HEK293 (cell line): ENCODE data around the gene SFRP5.
A peak's percentile ranks its signal among the peaks of the same experiment; 100 is the strongest.

Experiments used
- CTCF ChIA-PET: fragments of 350-600 bp; formaldehyde crosslinking; extraction: SDS; loops from one replicate; lab custom pipeline; 2021; ENCODE audit warnings: antibody characterized with exemption; lab: Yijun Ruan, JAX
- POLR2A ChIA-PET: fragments of 300-600 bp; formaldehyde crosslinking; extraction: SDS; loops from one replicate; lab custom pipeline; 2020; ENCODE audit warnings: antibody characterized with exemption, inconsistent platforms; lab: Yijun Ruan, JAX
- H3K27ac ChIP-seq: fragments of 200-500 bp; sonication (Bioruptor generic); 2 replicates; pipeline ENCODE4 v1.5.1; 2014; ENCODE audit warnings: low read depth, low read length, control low read depth, inconsistent platforms; ENCODE audit errors: extremely low read depth
- H3K36me3 ChIP-seq, 2 experiments: fragments of 200-500 bp in 1 of 2; sonication (Bioruptor generic) in 1 of 2; 1 replicate in 1 of 2; 2 replicates in 1 of 2; pipeline ENCODE4 v1.5.1; 2014 to 2017; ENCODE audit warnings: inconsistent platforms in 2 of 2, low read length in 2 of 2; ENCODE audit not compliant: control insufficient read depth in 2 of 2, insufficient read depth in 1 of 2
- H3K4me1 ChIP-seq: fragments of 200-500 bp; sonication (Bioruptor generic); 2 replicates; pipeline ENCODE4 v1.5.1; 2014; ENCODE audit warnings: mild to moderate bottlenecking, low read length, inconsistent platforms; ENCODE audit not compliant: control insufficient read depth, insufficient read depth
- H3K4me3 ChIP-seq: 2 replicates; pipeline ENCODE4 v1.5.1; 2011; ENCODE audit warnings: low read depth, mild to moderate bottlenecking, control low read depth, low read length, moderate library complexity
- H3K9me3 ChIP-seq: fragments of 200-500 bp; sonication (Bioruptor generic); 2 replicates; pipeline ENCODE4 v1.5.1; 2014; ENCODE audit warnings: low read depth, low read length, inconsistent platforms; ENCODE audit not compliant: control insufficient read depth, insufficient read depth
- MEIS1 ChIP-seq: sonication (generic); formaldehyde crosslinking; IDR thresholded peaks from 2 replicates; pipeline ENCODE4 v1.8.1; 2022; ENCODE audit warnings: missing genetic modification reagents, mild to moderate bottlenecking, borderline replicate concordance
- PRDM4 ChIP-seq: fragments of 450-650 bp; formaldehyde crosslinking; IDR thresholded peaks from 2 replicates; pipeline ENCODE4 v1.5.1; 2017; ENCODE audit warnings: missing biosample characterization, missing genetic modification characterization
- RBAK ChIP-seq: fragments of 450-650 bp; formaldehyde crosslinking; IDR thresholded peaks from 2 replicates; pipeline ENCODE4 v1.5.1; 2016; ENCODE audit warnings: missing biosample characterization, missing genetic modification characterization
- SP3 ChIP-seq: fragments of 450-650 bp; formaldehyde crosslinking; IDR thresholded peaks from 2 replicates; pipeline ENCODE4 v1.5.1; 2016; ENCODE audit warnings: missing biosample characterization, missing genetic modification characterization
- TCF7L2 ChIP-seq: IDR thresholded peaks from 2 replicates; pipeline ENCODE4 v1.6.1; 2011; ENCODE audit warnings: low read depth, mild to moderate bottlenecking, inconsistent platforms, low read length, moderate library complexity, borderline replicate concordance
- ZBTB17 ChIP-seq: fragments of 450-650 bp; formaldehyde crosslinking; IDR thresholded peaks from 2 replicates; pipeline ENCODE4 v1.5.1; 2016; ENCODE audit warnings: missing biosample characterization, missing genetic modification characterization
- ZBTB7A ChIP-seq: fragments of 450-650 bp; formaldehyde crosslinking; IDR thresholded peaks from 2 replicates; pipeline ENCODE4 v1.5.1; 2016; ENCODE audit warnings: low read depth, missing biosample characterization, missing genetic modification characterization
- ZFP69B ChIP-seq: fragments of 450-650 bp; formaldehyde crosslinking; IDR thresholded peaks from 2 replicates; pipeline ENCODE4 v1.5.1; 2016; ENCODE audit warnings: missing biosample characterization, missing genetic modification characterization
- ZNF416 ChIP-seq: fragments of 450-650 bp; formaldehyde crosslinking; IDR thresholded peaks from 2 replicates; pipeline ENCODE4 v1.5.1; 2016; ENCODE audit warnings: missing biosample characterization, missing genetic modification characterization
- ZNF423 ChIP-seq: fragments of 450-650 bp; formaldehyde crosslinking; IDR thresholded peaks from 2 replicates; pipeline ENCODE4 v1.5.1; 2016; ENCODE audit warnings: missing biosample characterization, missing genetic modification characterization
- ZNF548 ChIP-seq: fragments of 450-650 bp; formaldehyde crosslinking; IDR thresholded peaks from 2 replicates; pipeline ENCODE4 v1.5.1; 2016; ENCODE audit warnings: missing biosample characterization, missing genetic modification characterization
- ZNF585B ChIP-seq: fragments of 450-650 bp; formaldehyde crosslinking; IDR thresholded peaks from 2 replicates; pipeline ENCODE4 v1.5.1; 2016; ENCODE audit warnings: missing biosample characterization, missing genetic modification characterization
- ZNF670 ChIP-seq: fragments of 450-650 bp; formaldehyde crosslinking; IDR thresholded peaks from 2 replicates; pipeline ENCODE4 v1.5.1; 2016; ENCODE audit warnings: missing biosample characterization, missing genetic modification characterization, low read depth
- ZNF768 ChIP-seq: fragments of 450-650 bp; formaldehyde crosslinking; IDR thresholded peaks from 2 replicates; pipeline ENCODE4 v1.5.1; 2018; ENCODE audit warnings: missing biosample characterization, mild to moderate bottlenecking, missing genetic modification characterization
- ZNF776 ChIP-seq: fragments of 450-650 bp; formaldehyde crosslinking; IDR thresholded peaks from 2 replicates; pipeline ENCODE4 v1.5.0; 2017; ENCODE audit warnings: missing biosample characterization, missing genetic modification characterization, borderline replicate concordance
- ZSCAN16 ChIP-seq: fragments of 450-650 bp; formaldehyde crosslinking; IDR thresholded peaks from 2 replicates; pipeline ENCODE4 v1.5.1; 2016; ENCODE audit warnings: missing biosample characterization, missing genetic modification characterization
- TF ChIP-seq, protein P1 (sequence below): fragments of 450-650 bp; formaldehyde crosslinking; IDR thresholded peaks from 2 replicates; pipeline ENCODE4 v1.5.1; 2016; ENCODE audit warnings: missing biosample characterization, missing genetic modification characterization

SFRP5 gene

GRCh38 chr10:97810446-97810845 is 38.6 kb upstream of the SFRP5 start:
- ChIA-PET POLR2A (no interaction called here), CTCF (interaction anchor here (1.3 kb wide), 1 partner anchor 18 kb away, joined by 12 read pairs; no protein-coding TSS in a partner anchor)
- Histone ChIP-seq H3K4me1 (no peaks in the 10 kb centered on the region), H3K27ac (no peak overlapping the region), H3K4me3 (no peak overlapping the region), H3K9me3 (no peaks in the 10 kb centered on the region), H3K36me3 (no peaks in the 10 kb centered on the region)
- TF ChIP-seq ZBTB17 (tag by site-specific recombination) (peak; percentile 82), PRDM4 (no peak)

DNA sequence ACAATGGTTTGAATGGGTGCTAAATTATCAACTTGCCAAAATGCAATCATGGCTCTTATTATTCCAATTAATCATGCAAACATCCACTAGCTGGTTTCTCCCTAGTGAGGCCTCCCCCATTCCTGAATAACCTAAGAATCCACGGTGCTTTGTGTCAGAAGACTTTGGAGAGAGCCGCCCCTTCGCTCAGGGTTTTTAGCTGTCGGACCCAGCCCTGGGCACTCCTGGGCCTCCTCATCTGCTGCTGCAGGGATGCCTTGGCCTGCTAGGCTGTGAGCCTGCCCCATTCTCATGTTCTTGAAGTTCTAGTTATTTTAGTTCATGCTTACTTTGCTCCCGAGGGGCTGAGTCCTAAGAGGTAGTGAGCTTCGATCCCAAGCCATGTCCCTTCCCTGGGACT is 34.1 kb upstream of the SFRP5 start:
- no peaks in the 10 kb centered on the region for H3K4me1 ChIP-seq
- CTCF ChIA-PET = interaction anchor here (1.2 to 4.2 kb wide), 2 partner anchors 14 to 55 kb away, joined by 4 to 18 read pairs; no protein-coding TSS in a partner anchor
- H3K9me3 ChIP-seq = no peaks in the 10 kb centered on the region
- TF ChIP-seq MEIS1 (CRISPR knock-in tag) = no peak
- no peak for TF ChIP-seq ZSCAN16
- no peak for TF ChIP-seq TCF7L2
- H3K4me3 ChIP-seq = no peak overlapping the region
- POLR2A ChIA-PET = interaction anchor here (0.6 kb wide), 1 partner anchor 60 kb away, joined by 6 read pairs; no protein-coding TSS in a partner anchor
- H3K27ac ChIP-seq = no peak overlapping the region
- no peaks in the 10 kb centered on the region for H3K36me3 ChIP-seq

DNA sequence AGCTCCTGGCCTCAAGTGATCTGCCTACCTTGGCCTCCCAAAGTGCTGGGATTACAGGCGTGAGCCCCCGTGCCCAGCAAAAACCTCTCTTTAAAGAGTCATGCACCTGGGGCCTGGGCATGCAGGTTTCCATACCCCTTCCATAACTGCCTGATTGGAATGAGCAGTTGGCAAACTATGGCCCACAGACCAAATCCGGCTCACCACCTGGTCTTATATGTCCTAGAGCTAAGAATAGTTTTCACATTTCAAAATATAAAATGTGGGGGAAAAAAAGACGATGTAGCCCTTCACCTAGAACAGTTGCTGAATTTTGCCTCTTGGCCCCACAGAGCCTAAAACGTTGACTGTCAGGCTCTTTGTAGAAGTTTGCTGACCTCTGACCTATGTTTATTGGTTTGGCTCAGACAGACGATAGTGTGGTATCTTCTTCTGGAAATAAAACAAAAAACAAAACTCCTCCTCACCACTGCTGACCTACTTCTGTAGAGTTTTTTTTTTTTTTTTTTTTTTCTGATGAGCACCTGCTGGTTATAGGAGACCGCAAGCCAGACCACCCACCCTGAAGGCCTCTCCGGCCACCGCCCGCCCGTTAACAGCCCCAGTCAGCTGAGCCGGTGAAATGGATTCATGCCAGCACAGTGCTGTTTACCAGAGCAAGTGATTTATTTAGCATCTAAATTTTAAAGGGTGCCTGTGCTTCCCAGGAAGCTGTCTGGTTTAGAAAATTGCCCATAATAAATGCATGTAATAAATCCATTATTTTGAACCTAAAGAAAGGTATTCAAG is 33.5 kb upstream of the SFRP5 start:
- no peaks in the 10 kb centered on the region for H3K9me3 ChIP-seq
- H3K27ac ChIP-seq = no peak overlapping the region
- CTCF ChIA-PET = interaction anchor here (0.6 to 4.2 kb wide), 3 partner anchors 13 to 78 kb away, joined by 3 to 18 read pairs (median 4); no protein-coding TSS in a partner anchor
- H3K36me3 ChIP-seq = no peaks in the 10 kb centered on the region
- no peaks in the 10 kb centered on the region for H3K4me1 ChIP-seq
- TF ChIP-seq, protein P1, sequence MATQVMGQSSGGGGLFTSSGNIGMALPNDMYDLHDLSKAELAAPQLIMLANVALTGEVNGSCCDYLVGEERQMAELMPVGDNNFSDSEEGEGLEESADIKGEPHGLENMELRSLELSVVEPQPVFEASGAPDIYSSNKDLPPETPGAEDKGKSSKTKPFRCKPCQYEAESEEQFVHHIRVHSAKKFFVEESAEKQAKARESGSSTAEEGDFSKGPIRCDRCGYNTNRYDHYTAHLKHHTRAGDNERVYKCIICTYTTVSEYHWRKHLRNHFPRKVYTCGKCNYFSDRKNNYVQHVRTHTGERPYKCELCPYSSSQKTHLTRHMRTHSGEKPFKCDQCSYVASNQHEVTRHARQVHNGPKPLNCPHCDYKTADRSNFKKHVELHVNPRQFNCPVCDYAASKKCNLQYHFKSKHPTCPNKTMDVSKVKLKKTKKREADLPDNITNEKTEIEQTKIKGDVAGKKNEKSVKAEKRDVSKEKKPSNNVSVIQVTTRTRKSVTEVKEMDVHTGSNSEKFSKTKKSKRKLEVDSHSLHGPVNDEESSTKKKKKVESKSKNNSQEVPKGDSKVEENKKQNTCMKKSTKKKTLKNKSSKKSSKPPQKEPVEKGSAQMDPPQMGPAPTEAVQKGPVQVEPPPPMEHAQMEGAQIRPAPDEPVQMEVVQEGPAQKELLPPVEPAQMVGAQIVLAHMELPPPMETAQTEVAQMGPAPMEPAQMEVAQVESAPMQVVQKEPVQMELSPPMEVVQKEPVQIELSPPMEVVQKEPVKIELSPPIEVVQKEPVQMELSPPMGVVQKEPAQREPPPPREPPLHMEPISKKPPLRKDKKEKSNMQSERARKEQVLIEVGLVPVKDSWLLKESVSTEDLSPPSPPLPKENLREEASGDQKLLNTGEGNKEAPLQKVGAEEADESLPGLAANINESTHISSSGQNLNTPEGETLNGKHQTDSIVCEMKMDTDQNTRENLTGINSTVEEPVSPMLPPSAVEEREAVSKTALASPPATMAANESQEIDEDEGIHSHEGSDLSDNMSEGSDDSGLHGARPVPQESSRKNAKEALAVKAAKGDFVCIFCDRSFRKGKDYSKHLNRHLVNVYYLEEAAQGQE = no peak
- TF ChIP-seq ZNF585B (tag by site-specific recombination) (no peak), ZNF548 (tag by site-specific recombination) (no peak), ZNF670 (tag by site-specific recombination) (no peak), SP3 (tag by site-specific recombination) (no peak), ZNF768 (no peak), ZFP69B (tag by site-specific recombination) (no peak), ZBTB7A (tag by site-specific recombination) (no peak), ZNF423 (tag by site-specific recombination) (no peak), ZNF416 (tag by site-specific recombination) (no peak), ZNF776 (tag by site-specific recombination) (no peak), RBAK (no peak)
- H3K4me3 ChIP-seq = no peak overlapping the region
- POLR2A ChIA-PET = interaction anchor here (0.6 kb wide), 1 partner anchor 59 kb away, joined by 6 read pairs; no protein-coding TSS in a partner anchor
